ENCODE results near the gene SLFN11. TPM values are rescaled to one million over a fixed set of nuclear protein-coding genes. Genes with fewer than 3 reads are reported as not detected.

The SLFN11 gene
- 73.2 and 91.4 TPM in 2 replicates for total RNA-seq

GRCh38 chr17:35373534-35373983 lies at the start of gene SLFN11:
Gene SLFN11 (minus strand): TSS chr17:35373621. CDS start chr17:35363807, 9,814 bp downstream.

Other genes with a start within 250 kb of the SLFN11 start
- 9.4 and 10.8 TPM in 2 replicates for gene NLE1, start 231.3 kb downstream of the SLFN11 start, total RNA-seq
- gene UNC45B, start 225.8 kb downstream of the SLFN11 start, total RNA-seq = not detected in 2 replicates
- gene SLC35G3, start 179.2 kb downstream of the SLFN11 start, total RNA-seq = not detected in 2 replicates
- gene SLFN5, start 130.5 kb downstream of the SLFN11 start, total RNA-seq = 54.4 and 72.5 TPM in 2 replicates
- 38.8 and 49.2 TPM in 2 replicates for gene SLFN12, start 58.9 kb upstream of the SLFN11 start, total RNA-seq
- 2.2 and 3.0 TPM in 2 replicates for gene SLFN13, start 75.1 kb upstream of the SLFN11 start, total RNA-seq
- 0.12 and 0.40 TPM in 2 replicates for gene SLFN12L, start 164.1 kb upstream of the SLFN11 start, total RNA-seq
- not detected in 2 replicates for gene SLFN14, start 187.2 kb upstream of the SLFN11 start, total RNA-seq
- 3.6 and 4.7 TPM in 2 replicates for gene PEX12, start 204.9 kb upstream of the SLFN11 start, total RNA-seq
- gene AP2B1, start 213.7 kb upstream of the SLFN11 start, total RNA-seq = 72.7 and 96.8 TPM in 2 replicates

Data from aortic smooth muscle cell (primary cell).